Stomach (tissue), 9 donors: Measurements from ENCODE around the gene JSRP1. TPM values are rescaled to one million over a fixed set of nuclear protein-coding genes. Genes with fewer than 3 reads are reported as not detected.
A peak's percentile ranks its signal among the peaks of the same experiment; 100 is the strongest.

Experiments used
- DNase-seq, 2 donors: peaks; one replicate each; pipeline versions ENCODE4 v3.0.0 to v3.0.0-alpha.2; 2013 to 2019
- H3K27ac ChIP-seq, 5 donors: fragments of 200-600 bp in 4 of 5; sonication (generic) in 4 of 5; one replicate each; pipeline ENCODE4 v1.5.1; 2013 to 2019; ENCODE audit warnings: mild to moderate bottlenecking in 1 of 5, moderate library complexity in 1 of 5
- H3K27me3 ChIP-seq, 3 donors: fragments of 200-600 bp; sonication (generic); one replicate each; pipeline ENCODE4 v1.5.1; 2017 to 2019; ENCODE audit warnings: mixed run types in 1 of 3
- H3K36me3 ChIP-seq, 4 donors: fragments of 200-600 bp; sonication (generic); 1 replicate in 3 of 4; 2 replicates in 1 of 4; pipeline ENCODE4 v1.5.1; 2016 to 2019
- H3K4me1 ChIP-seq, 4 donors: fragments of 200-600 bp; sonication (generic); one replicate each; pipeline ENCODE4 v1.5.1; 2016 to 2019
- H3K4me3 ChIP-seq, 4 donors: fragments of 200-600 bp; sonication (generic) in 3 of 4; one replicate each; pipeline ENCODE4 v1.5.1; 2016 to 2019; ENCODE audit warnings: mild to moderate bottlenecking in 1 of 4
- H3K9me3 ChIP-seq, 4 donors: fragments of 200-600 bp; sonication (generic); one replicate each; pipeline ENCODE4 v1.5.1; 2016 to 2019
- CTCF ChIP-seq, 7 experiments: fragments of 450-650 bp in 4 of 7; fragments of 200-600 bp in 3 of 7; sonication (generic) in 3 of 7; IDR thresholded peaks; one replicate each; pipeline ENCODE4 v1.5.1; 2016 to 2019; ENCODE audit warnings: antibody characterized with exemption in 7 of 7, control low read depth in 2 of 7, mild to moderate bottlenecking in 1 of 7
- EP300 ChIP-seq: sonication (generic); formaldehyde crosslinking; IDR thresholded peaks from one replicate; pipeline ENCODE4 v1.6.1; 2017; ENCODE audit warnings: antibody characterized with exemption
- POLR2A ChIP-seq, 4 donors: fragments of 450-650 bp; IDR thresholded peaks; one replicate each; pipeline ENCODE4 v1.6.1; 2016; ENCODE audit warnings: antibody characterized with exemption in 4 of 4, control low read depth in 2 of 4, mild to moderate bottlenecking in 1 of 4, moderate library complexity in 1 of 4
- POLR2AphosphoS5 ChIP-seq, 3 donors: sonication (generic); formaldehyde crosslinking; IDR thresholded peaks; one replicate each; pipeline ENCODE4 v1.6.1; 2016; ENCODE audit warnings: antibody characterized with exemption in 3 of 3
- WGBS, 5 donors: extraction: QIAGEN DNeasy Blood & Tissue Kit in 3 of 5; methylation state at CpG; one replicate each; pipeline versions ENCODE4 v1.1.5 to v1.1.7; 2013 to 2018; 5-methylcytosine and 5-hydroxymethylcytosine counted together
- intact Hi-C: fragments of 100-400 bp; cut with DNase I; formaldehyde crosslinking; loops from one replicate; pipeline ENCODE4 v1.15.1; 2023; ENCODE audit warnings: low total_unique reads
- polyA plus RNA-seq, 3 donors: library from polyadenylated mRNA; stranded (reverse); fragments of 200-250 nt; gene quantifications; one replicate each; pipeline ENCODE4 v1.2.3, GENCODE V29; 2013
- total RNA-seq, 5 donors: library from RNA; depleted of rRNA; stranded (reverse); fragments of >200 nt; gene quantifications; one replicate each; pipeline versions ENCODE4 v1.1.0 to v1.2.3, GENCODE V29; 2014 to 2016
- donor health status: healthy with polysubstance abuse.
- donor health status: Bipolar disorder and iron deficiency.
- donor health status: healthy.

JSRP1 gene
- total and polyA plus RNA-seq, 8 donors = 0.58 to 0.75 (median 0.68) TPM; not detected in 5

GRCh38 chr19:2230807-2231533 is 25.2 kb downstream of the JSRP1 start:
- no peak for DNase-seq
- Histone ChIP-seq H3K27ac (peak overlapping the region in 3 of 5 donors; percentile 1 to 38 (median 18)), H3K4me1 (peaks cover 17 to 60% (median 38%) of the 10 kb centered on the region in 4 donors), H3K27me3 (no peaks in the 10 kb centered on the region), H3K4me3 (no peak overlapping the region), H3K9me3 (no peaks in the 10 kb centered on the region), H3K36me3 (peaks cover 46 to 85% (median 83%) of the 10 kb centered on the region in 4 donors)
- no peak for TF ChIP-seq POLR2A (IDR thresholded peaks at IDR 0.05)
- TF ChIP-seq EP300 = no peak
- TF ChIP-seq POLR2AphosphoS5 (IDR thresholded peaks at IDR 0.05) = no peak
- TF ChIP-seq CTCF (IDR thresholded peaks at IDR 0.05) = no peak
- 65 to 78% (median 69%) methylated on average over 8 to 12 of the region's 12 CpGs for WGBS, 5 donors
- intact Hi-C loops = loop anchor here (5.0 to 10.0 kb wide), 4 partner anchors 41 to 94 kb away; partner anchors contain the start of genes LSM7 and SPPL2B

GRCh38 chr19:2230033-2230531 is 26.1 kb downstream of the JSRP1 start:
- no peaks in the 10 kb centered on the region for H3K27me3 ChIP-seq
- H3K4me1 ChIP-seq = peaks cover 13 to 56% (median 33%) of the 10 kb centered on the region in 4 donors
- WGBS, 5 donors = 91 to 94% (median 92%) methylated on average over 42 to 43 of the region's 43 CpGs
- H3K9me3 ChIP-seq = no peaks in the 10 kb centered on the region
- no peak overlapping the region for H3K27ac ChIP-seq
- no peak for TF ChIP-seq EP300
- TF ChIP-seq POLR2AphosphoS5 (IDR thresholded peaks at IDR 0.05) = no peak
- no peak for TF ChIP-seq CTCF (IDR thresholded peaks at IDR 0.05)
- TF ChIP-seq POLR2A (IDR thresholded peaks at IDR 0.05) = no peak
- intact Hi-C loops = loop anchor here (5.0 to 10.0 kb wide), 4 partner anchors 42 to 95 kb away; partner anchors contain the start of genes LSM7 and SPPL2B
- no peak for DNase-seq
- peaks cover 55 to 94% (median 91%) of the 10 kb centered on the region in 4 donors for H3K36me3 ChIP-seq
- no peak overlapping the region for H3K4me3 ChIP-seq

- Histone ChIP-seq H3K36me3 (peaks cover 62 to 100% (median 98%) of the 10 kb centered on the region in 4 donors), H3K4me1 (peaks cover 6 to 48% (median 26%) of the 10 kb centered on the region in 4 donors), H3K9me3 (no peaks in the 10 kb centered on the region), H3K4me3 (no peak overlapping the region), H3K27me3 (no peaks in the 10 kb centered on the region), H3K27ac (peak overlapping the region in 1 of 5 donors; percentile 10)
- no peak for TF ChIP-seq EP300
- no peak for TF ChIP-seq CTCF (IDR thresholded peaks at IDR 0.05)
- no peak for TF ChIP-seq POLR2AphosphoS5 (IDR thresholded peaks at IDR 0.05)
- no peak for TF ChIP-seq POLR2A (IDR thresholded peaks at IDR 0.05)
- DNase-seq = peak in 1 of 2 donors; percentile 51
- intact Hi-C loops = loop anchor here (5.0 to 10.0 kb wide), 4 partner anchors 43 to 95 kb away; partner anchors contain the start of genes LSM7 and SPPL2B
- WGBS, 5 donors = 80 to 84% (median 81%) methylated on average over 37 to 45 of the region's 45 CpGs
Observed at GRCh38 chr19:2229103-2230032, 26.8 kb downstream of the JSRP1 start.
